Fibroblast of skin of right quadriceps (primary cell): ENCODE measurements around the gene DDX24.
A peak's percentile ranks its signal among the peaks of the same experiment; 100 is the strongest.

Experiments
- DNase-seq: peaks from one replicate; pipeline ENCODE4 v3.0.0-alpha.2; 2013

DDX24 gene

GRCh38 chr14:94113908-94114588 lies 33.0 kb upstream of the DDX24 start:
- DNase-seq: no peak

- DNase-seq: no peak
Measured at GRCh38 chr14:94113490-94113889, 32.5 kb upstream of the DDX24 start.

- no peak for DNase-seq
Measured at GRCh38 chr14:94113073-94113472, 32.1 kb upstream of the DDX24 start.

- DNase-seq: no peak
Measured at GRCh38 chr14:94112513-94113063, 31.6 kb upstream of the DDX24 start.

- DNase-seq: no peak
Measured at GRCh38 chr14:94111276-94112095, 30.5 kb upstream of the DDX24 start.

GRCh38 chr14:94110552-94111181 lies 29.7 kb upstream of the DDX24 start, which contains the start of gene IFI27:
Gene IFI27, plus strand, starts transcription at chr14:94110736.
- peak; percentile 15 for DNase-seq

GRCh38 chr14:94109915-94110250 lies 28.9 kb upstream of the DDX24 start:
- DNase-seq: no peak

GRCh38 chr14:94104731-94105130 lies 23.7 kb upstream of the DDX24 start:
- no peak for DNase-seq

- DNase-seq: no peak
Measured at GRCh38 chr14:94103554-94104150, 22.6 kb upstream of the DDX24 start.

GRCh38 chr14:94102768-94103482 lies 21.9 kb upstream of the DDX24 start:
- no peak for DNase-seq

GRCh38 chr14:94101748-94102147 lies 20.7 kb upstream of the DDX24 start:
- DNase-seq: no peak

GRCh38 chr14:94100847-94101246 lies 19.8 kb upstream of the DDX24 start:
- peak; percentile 87 for DNase-seq

GRCh38 chr14:94099006-94099405 lies 18.0 kb upstream of the DDX24 start:
- no peak for DNase-seq

- DNase-seq: peak; percentile 90
Measured at GRCh38 chr14:94098326-94098992, 17.5 kb upstream of the DDX24 start.

- no peak for DNase-seq
Measured at GRCh38 chr14:94097091-94097490, 16.1 kb upstream of the DDX24 start.

GRCh38 chr14:94093418-94093817 lies 12.4 kb upstream of the DDX24 start:
- no peak for DNase-seq

GRCh38 chr14:94089479-94089878 lies 8.5 kb upstream of the DDX24 start:
- DNase-seq: peak; percentile 40

GRCh38 chr14:94088516-94088915 lies 7.5 kb upstream of the DDX24 start:
- peak; percentile 13 for DNase-seq

- no peak for DNase-seq
Measured at GRCh38 chr14:94087891-94088290, 6.9 kb upstream of the DDX24 start.

- no peak for DNase-seq
Measured at GRCh38 chr14:94081386-94081820, 401 bp upstream of the DDX24 start.

- peak; percentile 52 for DNase-seq
Measured at GRCh38 chr14:94079891-94080620, 946 bp downstream of the DDX24 start.
